HG03159 (cell line): Measurements from ENCODE around the gene PHF3.
"Not testable (repeated sequence)": the region's sequence is repeated elsewhere in the genome, so short reads cannot be mapped to it uniquely, and the experiment has no call there.

ENCODE experiments used
- ATAC-seq: cut with Tn5 transposase; IDR thresholded peaks from one replicate; pipeline ENCODE4 v1.9.1; 2021; ENCODE audit warnings: mild to moderate bottlenecking, moderate library complexity; ENCODE audit not compliant: unreplicated experiment

The PHF3 gene

GRCh38 chr6:63690221-63690620, 54.6 kb downstream of the PHF3 start:
- ATAC-seq = no peak

GRCh38 chr6:63705707-63706106, 70.1 kb downstream of the PHF3 start:
- no peak for ATAC-seq

GRCh38 chr6:63706630-63707029, 71.0 kb downstream of the PHF3 start:
- ATAC-seq = no peak

- ATAC-seq = no peak
Measured at GRCh38 chr6:63708631-63709030, 73.0 kb downstream of the PHF3 start.

GRCh38 chr6:63709148-63709547, 73.5 kb downstream of the PHF3 start:
- no peak for ATAC-seq

DNA sequence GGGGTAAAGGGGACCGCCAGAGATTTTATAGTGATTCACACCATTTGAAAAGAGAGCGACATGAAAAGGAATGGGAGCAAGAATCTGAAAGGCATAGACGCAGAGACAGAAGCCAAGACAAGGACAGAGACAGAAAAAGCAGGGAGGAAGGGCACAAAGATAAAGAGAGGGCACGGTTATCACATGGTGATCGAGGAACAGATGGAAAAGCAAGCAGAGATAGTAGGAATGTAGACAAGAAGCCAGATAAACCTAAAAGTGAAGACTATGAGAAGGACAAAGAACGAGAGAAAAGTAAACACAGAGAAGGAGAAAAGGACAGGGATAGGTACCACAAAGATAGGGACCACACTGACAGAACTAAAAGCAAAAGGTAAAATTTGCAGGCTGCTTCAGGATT, 77.7 kb downstream of the PHF3 start:
- ATAC-seq = no peak

- peak; percentile 53 for ATAC-seq
Measured at GRCh38 chr6:63714091-63714490, 78.5 kb downstream of the PHF3 start.

- ATAC-seq = peak; percentile 46
Measured at GRCh38 chr6:63716169-63716568, 80.6 kb downstream of the PHF3 start.

DNA sequence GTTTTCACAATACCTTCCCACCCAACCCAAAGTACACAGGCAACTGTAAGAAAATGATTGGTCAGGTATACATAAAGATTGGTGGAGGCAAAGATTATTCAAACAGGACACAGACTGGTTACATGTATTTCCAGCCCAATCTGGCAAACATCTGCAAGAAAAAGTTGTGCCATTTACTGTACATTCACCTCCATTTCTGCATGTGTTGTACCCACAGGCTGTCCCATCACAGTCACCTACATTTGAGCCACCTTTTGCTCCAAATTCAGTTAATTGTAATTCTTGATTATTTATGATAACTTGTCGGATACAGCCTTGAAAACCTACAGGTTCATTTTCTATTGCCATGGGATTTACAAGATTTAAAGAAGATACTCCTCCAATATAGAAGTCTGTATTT, 85.6 kb downstream of the PHF3 start:
- no peak for ATAC-seq

DNA sequence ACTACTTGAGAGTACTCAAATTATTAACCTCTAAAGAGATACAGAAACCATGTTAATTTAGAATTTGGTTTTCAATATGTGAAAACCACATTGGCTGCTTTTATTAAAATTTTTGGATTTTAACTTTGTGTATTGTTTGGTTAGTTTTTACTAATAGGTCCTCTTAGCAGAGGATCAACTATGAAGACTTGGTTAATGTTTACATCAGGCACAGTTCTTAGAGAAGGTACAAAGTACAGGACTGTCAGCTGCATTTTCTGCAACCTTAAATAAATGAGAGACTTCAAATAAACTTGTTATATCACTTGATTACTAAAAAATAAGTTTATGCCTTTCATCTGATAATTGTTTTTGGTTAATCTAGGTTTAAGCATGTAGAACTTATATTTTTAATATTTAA, 89.1 kb downstream of the PHF3 start:
- no peak for ATAC-seq

DNA sequence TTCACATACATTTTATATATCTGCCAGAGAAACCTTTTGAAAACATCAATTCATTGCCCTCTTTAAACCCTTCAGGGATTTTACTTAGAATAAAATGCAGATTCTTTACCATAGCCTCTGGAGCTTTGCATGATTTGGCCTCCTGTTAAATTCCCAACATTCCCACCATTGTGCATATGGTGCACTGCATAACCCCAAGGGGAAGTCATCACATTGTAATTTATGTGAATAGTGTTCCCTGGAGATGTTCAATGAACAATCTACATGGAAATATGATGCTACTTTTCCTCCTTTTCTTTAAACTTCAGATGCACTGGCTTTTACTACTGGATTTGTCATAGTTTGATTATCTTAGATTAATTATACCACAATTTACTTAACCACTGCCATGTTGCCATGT, 94.7 kb downstream of the PHF3 start:
- ATAC-seq = no peak

- ATAC-seq = no peak
Measured at GRCh38 chr6:63731930-63732329, 96.3 kb downstream of the PHF3 start.

GRCh38 chr6:63732336-63732735, 96.7 kb downstream of the PHF3 start:
- no peak for ATAC-seq

- no peak for ATAC-seq
Measured at GRCh38 chr6:63734923-63735322, 99.3 kb downstream of the PHF3 start.

DNA sequence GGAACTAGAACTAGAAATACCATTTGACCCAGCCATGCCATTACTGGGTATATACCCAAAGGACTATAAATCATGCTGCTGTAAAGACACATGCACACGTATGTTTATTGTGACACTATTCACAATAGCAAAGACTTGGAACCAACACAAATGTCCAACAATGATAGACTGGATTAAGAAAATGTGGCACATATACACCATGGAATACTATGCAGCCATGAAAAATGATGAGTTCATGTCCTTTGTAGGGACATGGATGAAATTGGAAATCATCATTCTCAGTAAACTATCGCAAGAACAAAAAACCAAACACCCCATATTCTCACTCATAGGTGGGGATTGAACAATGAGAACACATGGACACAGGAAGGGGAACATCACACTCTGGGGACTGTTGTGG, 102.6 kb downstream of the PHF3 start:
- ATAC-seq = not testable (repeated sequence)

GRCh38 chr6:63739094-63739687, 103.6 kb downstream of the PHF3 start:
- ATAC-seq = no peak

- ATAC-seq = no peak
Measured at GRCh38 chr6:63740709-63741108, 105.1 kb downstream of the PHF3 start.

DNA sequence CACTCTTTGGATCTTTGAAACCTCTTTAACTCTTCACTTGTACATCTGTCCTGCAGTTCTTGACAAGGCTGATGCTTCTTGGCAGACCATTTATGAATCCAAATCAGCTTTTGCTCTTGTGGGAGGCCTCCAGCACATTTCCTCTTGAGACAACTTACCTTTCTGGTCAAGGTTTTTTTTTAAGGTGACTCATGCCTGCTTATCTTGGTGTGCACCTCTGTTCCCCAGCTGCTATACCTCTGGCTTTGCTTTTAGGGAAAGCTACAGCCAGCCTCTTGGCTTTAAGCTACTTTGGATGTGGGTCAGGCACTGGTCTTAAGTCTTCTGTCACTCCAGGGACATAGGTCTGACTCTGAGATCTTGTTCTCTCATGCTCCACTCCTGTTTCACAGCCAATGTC, 106.5 kb downstream of the PHF3 start:
- no peak for ATAC-seq

GRCh38 chr6:63743691-63744090, 108.1 kb downstream of the PHF3 start:
- no peak for ATAC-seq

- no peak for ATAC-seq
Measured at GRCh38 chr6:63744810-63745209, 109.2 kb downstream of the PHF3 start.

GRCh38 chr6:63745784-63746183, 110.2 kb downstream of the PHF3 start:
- ATAC-seq = no peak

DNA sequence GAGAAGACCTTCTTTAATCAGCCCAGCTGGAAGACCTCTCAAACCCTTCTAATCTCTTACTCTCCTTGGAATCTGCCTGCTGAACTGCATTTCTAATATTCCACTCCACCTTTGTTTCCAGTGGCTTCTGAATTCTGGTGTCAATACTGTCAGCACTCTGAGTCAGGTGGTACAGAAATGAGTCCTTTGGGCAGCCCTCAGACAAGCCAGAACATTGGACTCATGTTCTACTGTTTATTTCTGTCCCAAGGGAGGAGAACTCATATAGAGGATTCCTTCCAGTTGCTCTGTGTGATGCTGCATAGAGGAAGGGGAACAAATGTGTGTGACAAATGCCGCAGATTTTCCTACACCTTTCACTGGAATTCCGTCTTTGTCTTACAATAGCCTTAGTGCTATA, 114.8 kb downstream of the PHF3 start:
- no peak for ATAC-seq

DNA sequence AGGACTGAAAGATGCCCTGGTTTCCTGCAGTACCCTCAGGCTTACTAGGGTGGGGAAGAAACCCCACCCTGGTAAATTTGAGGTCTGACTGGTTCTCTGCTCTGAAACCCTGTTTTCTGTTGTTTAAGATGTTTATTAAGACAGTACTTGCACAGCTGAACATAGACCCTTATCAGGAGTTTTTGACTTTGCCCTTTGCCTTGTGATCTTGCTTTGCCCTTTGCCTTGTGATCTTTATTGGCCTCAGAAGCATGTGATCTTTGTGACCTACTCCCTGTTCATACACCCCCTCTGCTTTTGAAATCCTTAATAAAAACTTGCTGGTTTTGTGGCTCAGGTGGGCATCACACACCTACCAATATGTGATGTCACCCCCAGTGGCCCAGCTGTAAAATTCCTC, 121.7 kb downstream of the PHF3 start:
- ATAC-seq = not testable (repeated sequence)

DNA sequence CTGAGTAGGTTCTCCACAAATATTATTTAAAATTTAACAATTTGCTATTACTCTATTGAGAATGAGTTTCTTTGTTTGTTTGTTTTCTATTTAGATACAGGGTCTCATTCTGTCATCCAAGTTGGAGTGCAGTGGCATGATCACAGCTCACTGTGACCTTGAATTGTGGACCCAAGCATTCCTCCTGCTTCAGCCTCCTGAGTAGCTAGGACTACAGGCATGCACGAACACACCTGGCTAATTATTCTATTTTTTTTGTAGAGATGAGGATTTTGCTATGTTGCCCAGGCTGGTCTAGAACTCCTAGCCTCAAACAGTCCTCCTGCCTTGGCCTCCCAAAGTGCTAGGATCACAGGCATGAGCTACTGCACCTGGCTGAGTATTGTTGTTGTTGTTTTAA, 122.2 kb downstream of the PHF3 start:
- ATAC-seq = no peak
